ENCODE data around the gene PAOX.
"Not testable (repeated sequence)": the region's sequence is repeated elsewhere in the genome, so short reads cannot be mapped to it uniquely, and the experiment has no call there.

- TF ChIP-seq POLR2A (IDR thresholded peaks at IDR 0.05) = not testable (repeated sequence)
- TF ChIP-seq, protein P1, sequence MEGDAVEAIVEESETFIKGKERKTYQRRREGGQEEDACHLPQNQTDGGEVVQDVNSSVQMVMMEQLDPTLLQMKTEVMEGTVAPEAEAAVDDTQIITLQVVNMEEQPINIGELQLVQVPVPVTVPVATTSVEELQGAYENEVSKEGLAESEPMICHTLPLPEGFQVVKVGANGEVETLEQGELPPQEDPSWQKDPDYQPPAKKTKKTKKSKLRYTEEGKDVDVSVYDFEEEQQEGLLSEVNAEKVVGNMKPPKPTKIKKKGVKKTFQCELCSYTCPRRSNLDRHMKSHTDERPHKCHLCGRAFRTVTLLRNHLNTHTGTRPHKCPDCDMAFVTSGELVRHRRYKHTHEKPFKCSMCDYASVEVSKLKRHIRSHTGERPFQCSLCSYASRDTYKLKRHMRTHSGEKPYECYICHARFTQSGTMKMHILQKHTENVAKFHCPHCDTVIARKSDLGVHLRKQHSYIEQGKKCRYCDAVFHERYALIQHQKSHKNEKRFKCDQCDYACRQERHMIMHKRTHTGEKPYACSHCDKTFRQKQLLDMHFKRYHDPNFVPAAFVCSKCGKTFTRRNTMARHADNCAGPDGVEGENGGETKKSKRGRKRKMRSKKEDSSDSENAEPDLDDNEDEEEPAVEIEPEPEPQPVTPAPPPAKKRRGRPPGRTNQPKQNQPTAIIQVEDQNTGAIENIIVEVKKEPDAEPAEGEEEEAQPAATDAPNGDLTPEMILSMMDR (IDR thresholded peaks at IDR 0.05) = not testable (repeated sequence)
Measured at GRCh38 chr10:133424601-133425000, 45.5 kb downstream of the PAOX start, which contains the start of gene SPRN.

All from right lobe of liver (tissue), 4 donors.